Cardiac fibroblast (primary cell): ENCODE results near the gene SECISBP2.
A peak's percentile ranks its signal among the peaks of the same experiment; 100 is the strongest.
"Not testable (repeated sequence)": the region's sequence is repeated elsewhere in the genome, so short reads cannot be mapped to it uniquely, and the experiment has no call there.

ENCODE experiments used
- DNase-seq, 2 donors: peaks; one replicate each; pipeline versions ENCODE4 v3.0.0 to v3.0.0-alpha.2; 2010; ENCODE audit warnings: low read depth in 2 of 2
- H3K4me3 ChIP-seq, 2 donors: replicated peaks in 1 of 2; 1 replicate in 1 of 2; 2 replicates in 1 of 2; pipeline ENCODE4 v1.5.1; 2011; ENCODE audit warnings: low read depth in 2 of 2, low read length in 2 of 2, mild to moderate bottlenecking in 2 of 2, moderate library complexity in 1 of 2
- TF ChIP-seq, protein P1 (sequence below): IDR thresholded peaks from one replicate; pipeline ENCODE4 v1.5.1; 2011; ENCODE audit warnings: low read depth, mild to moderate bottlenecking, low read length, inconsistent platforms

The SECISBP2 gene, protein sequence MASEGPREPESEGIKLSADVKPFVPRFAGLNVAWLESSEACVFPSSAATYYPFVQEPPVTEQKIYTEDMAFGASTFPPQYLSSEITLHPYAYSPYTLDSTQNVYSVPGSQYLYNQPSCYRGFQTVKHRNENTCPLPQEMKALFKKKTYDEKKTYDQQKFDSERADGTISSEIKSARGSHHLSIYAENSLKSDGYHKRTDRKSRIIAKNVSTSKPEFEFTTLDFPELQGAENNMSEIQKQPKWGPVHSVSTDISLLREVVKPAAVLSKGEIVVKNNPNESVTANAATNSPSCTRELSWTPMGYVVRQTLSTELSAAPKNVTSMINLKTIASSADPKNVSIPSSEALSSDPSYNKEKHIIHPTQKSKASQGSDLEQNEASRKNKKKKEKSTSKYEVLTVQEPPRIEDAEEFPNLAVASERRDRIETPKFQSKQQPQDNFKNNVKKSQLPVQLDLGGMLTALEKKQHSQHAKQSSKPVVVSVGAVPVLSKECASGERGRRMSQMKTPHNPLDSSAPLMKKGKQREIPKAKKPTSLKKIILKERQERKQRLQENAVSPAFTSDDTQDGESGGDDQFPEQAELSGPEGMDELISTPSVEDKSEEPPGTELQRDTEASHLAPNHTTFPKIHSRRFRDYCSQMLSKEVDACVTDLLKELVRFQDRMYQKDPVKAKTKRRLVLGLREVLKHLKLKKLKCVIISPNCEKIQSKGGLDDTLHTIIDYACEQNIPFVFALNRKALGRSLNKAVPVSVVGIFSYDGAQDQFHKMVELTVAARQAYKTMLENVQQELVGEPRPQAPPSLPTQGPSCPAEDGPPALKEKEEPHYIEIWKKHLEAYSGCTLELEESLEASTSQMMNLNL

DNA sequence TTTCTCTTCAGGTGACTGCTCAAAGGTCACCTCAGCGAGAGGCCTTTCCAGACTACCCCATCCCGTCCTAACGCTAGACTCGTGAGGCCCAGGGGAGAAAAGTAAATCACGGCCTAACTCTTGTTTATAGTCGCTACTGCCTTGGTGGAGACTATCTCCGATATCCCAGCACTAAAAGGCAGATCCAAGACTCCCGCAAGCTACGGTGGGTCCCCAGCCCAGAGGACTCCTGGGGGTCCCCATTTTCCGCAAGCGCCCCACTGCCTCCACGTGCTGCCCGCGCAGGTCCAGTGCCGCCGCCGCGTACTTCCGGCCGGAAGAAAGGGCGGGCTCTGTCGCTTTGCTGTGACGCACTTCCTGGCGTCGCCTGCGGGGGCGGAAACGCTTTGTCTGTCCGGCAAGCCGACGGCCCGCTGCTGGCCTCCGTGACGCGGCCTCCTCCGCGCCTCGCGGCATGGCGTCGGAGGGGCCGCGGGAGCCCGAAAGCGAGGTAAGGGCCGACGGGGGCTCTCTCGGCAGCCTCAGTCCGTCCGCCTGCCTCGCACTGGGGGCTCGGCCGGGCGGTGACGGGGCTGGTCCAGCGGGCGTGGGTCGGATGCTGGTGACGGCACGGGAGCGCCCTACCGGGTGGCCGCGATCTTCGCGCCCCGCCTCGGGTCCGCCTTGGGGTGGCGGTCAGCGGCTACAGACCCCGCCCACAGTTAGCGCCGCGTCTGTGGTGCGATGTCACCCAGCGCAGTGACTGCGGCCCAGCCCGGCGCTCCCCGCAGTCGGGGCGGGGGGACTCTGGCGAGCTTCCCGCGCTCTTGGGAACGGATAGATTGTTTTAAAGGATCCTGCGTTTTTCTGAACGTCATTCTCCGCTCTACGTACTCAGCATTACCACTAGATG lies at the start of gene SECISBP2:
Gene SECISBP2 (plus strand): TSS at position 378 of the 892 bp plus-strand sequence. CDS start 77 bp downstream, at position 455.
- peak; percentile 98 to 99 for DNase-seq
- H3K4me3 ChIP-seq, result peak within 1 kb of the TSS; percentile 59 to 70
- TF ChIP-seq, protein P1, sequence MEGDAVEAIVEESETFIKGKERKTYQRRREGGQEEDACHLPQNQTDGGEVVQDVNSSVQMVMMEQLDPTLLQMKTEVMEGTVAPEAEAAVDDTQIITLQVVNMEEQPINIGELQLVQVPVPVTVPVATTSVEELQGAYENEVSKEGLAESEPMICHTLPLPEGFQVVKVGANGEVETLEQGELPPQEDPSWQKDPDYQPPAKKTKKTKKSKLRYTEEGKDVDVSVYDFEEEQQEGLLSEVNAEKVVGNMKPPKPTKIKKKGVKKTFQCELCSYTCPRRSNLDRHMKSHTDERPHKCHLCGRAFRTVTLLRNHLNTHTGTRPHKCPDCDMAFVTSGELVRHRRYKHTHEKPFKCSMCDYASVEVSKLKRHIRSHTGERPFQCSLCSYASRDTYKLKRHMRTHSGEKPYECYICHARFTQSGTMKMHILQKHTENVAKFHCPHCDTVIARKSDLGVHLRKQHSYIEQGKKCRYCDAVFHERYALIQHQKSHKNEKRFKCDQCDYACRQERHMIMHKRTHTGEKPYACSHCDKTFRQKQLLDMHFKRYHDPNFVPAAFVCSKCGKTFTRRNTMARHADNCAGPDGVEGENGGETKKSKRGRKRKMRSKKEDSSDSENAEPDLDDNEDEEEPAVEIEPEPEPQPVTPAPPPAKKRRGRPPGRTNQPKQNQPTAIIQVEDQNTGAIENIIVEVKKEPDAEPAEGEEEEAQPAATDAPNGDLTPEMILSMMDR, result peak; percentile 65

DNA sequence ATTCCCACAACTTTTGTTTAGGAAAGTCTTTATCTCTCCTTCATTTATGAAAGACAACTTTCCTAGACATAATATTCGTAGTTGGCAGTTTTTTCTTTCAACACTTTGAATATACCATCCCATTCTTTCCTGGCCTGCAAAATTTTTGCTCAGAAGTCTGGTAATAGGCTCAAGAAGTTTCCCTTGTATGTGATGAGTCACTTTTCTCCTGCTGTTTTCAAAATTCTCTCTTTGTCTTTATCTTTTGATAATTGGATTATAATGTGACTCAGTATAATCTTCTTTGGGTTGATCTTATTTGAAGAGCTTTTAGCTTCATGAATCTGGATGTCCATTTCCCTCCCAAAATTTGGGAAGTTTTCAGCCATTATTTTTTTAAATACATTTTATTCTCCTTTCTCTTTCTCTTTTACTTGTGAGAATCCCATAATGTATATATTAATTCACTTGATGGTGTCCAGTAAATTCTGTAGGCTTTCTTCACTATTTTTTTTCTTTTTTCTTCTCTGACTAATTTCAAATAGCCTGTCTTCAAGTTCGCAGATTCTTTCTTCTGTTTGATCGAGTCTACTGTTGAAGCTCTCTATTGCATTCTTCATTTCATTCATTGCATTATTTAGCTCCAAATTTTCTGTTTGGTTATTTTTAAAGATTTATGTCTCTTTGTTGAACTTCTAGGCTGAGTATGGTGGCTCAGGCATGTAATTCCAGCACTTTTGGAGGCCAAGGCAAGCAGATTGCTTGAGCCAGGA lies 44.6 kb upstream of the SECISBP2 start:
- TF ChIP-seq, protein P1, result no peak
- no peak for DNase-seq
- no peak overlapping the region for H3K4me3 ChIP-seq

DNA sequence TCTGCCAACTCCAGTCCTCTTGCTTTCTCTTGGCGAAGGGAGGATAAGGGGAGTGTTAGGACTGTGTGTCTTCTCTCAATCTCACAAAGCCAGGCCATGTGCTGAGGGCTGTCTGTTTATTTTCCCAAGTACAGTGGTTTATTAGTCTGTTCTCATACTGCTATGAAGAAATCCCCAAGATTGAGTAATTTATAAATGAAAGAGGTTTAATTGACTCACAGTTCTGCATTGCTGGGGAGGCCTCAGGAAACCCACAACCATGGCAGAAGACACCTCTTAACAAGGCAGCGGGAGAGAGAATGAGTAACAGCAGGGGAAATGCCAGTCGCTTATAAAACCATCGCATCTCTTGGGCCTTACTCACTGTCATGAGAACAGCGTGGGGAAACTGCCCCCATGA lies 43.5 kb upstream of the SECISBP2 start:
- peak; percentile 77 to 98 for DNase-seq
- TF ChIP-seq, protein P1, result no peak

DNA sequence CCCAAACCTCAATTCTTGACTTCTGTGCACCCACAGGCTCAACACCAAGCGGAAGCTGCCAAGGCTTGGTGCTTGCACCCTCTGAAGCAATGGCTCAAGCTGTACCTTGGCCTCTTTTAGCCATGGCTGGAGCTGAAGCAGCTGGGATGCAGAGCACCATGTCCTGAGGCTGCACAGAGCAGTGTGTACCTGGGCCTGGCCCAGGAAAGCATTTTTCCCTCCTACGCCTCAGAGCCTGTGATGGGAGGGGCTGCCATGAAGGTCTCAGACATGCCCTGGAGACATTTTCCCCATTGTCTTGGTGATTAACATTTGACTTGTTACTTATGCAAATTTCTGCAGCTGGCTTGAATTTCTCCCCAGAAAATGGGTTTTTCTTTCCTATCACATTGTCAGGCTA lies 42.3 kb upstream of the SECISBP2 start:
- not testable (repeated sequence) for DNase-seq

More for the DNA sequence above, 43.5 kb upstream of the SECISBP2 start:
- no peak overlapping the region for H3K4me3 ChIP-seq

DNA sequence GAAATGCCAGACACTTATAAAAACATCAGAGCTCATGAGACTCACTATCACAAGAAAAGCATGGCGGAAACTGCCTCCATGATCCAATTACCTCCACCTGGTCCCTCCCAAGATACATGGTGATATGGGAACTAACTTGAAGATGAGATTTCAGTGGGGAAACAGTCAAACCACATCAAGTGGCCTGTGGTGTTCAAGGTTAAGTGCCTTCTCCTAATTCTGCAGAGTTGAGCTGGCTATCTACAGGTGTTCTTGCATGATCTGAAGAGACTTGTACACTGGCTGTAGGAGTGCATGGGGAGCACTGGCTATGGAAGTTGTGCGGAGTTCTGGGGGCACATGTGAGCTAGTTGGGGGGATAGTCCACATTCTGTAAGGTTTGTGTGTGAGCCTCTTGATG lies 41.3 kb upstream of the SECISBP2 start:
- no peak for DNase-seq
- H3K4me3 ChIP-seq, result no peak overlapping the region
- TF ChIP-seq, protein P1, result no peak

More for the DNA sequence above, 42.3 kb upstream of the SECISBP2 start:
- not testable (repeated sequence) for H3K4me3 ChIP-seq

DNA sequence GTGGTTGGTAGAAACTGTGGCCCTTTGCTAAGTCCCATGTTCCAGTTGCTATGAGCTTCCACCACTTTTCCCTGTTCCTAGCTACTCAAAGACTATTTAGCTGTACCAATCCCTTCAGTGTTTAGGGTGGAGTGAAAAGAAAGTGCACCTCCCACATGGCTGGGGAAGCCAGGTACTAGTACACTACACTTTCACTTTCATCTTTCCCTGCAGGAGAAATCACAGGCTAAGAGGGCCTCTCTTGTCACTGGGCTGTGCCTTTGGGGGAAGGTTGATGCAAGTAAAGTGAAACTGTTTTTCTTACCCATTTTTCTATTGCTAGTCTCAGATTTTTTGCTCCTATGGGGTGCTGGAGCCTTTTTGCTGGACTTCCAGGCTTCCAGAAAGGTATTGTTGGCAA lies 40.8 kb upstream of the SECISBP2 start:
- H3K4me3 ChIP-seq, result no peak overlapping the region
- DNase-seq, result peak; percentile 21 to 31

More for the DNA sequence above, 40.8 kb upstream of the SECISBP2 start:
- TF ChIP-seq, protein P1, result no peak
